Hippocampal formation (tissue), 2 donors: ENCODE results near the gene ADGRF3.
"Not testable (repeated sequence)": the region's sequence is repeated elsewhere in the genome, so short reads cannot be mapped to it uniquely, and the experiment has no call there.

Source experiments
- DNase-seq, 2 donors: peaks; one replicate each; lab custom pipeline; 2025; lab: John Stamatoyannopoulos, UW

Gene ADGRF3

DNA sequence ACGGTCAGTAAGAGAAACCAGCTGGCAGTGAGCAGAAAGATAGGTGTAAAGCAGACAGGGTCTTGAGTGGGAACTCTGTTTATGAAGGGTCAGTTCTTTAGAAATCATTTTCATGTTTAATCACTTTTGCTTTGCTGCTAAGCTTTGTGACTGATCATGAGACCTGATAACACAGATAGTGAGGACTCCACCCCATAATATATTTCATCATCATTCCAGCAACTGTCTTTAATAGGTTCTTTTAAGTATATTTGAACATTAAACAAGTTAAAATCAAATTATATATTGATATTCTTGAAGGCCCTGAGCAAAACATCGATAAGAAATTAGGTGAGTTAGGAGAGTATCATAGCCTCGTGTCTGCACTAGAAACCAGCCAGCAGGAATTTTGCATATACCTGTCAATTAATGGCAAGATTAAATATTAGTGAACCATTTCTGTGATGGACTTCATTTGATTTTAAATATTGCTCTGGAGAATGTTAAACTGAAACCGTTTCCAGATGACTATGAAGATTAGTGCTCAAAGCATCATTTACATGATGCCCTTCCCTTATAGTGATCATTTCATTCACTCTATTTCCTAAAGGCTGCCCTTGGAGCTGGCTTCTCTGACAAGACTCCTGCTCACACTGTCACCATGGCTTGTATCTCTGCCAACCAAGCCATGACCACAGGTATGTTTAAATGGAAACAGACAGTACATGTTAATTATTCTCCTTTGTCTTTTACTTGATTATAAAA, 69.9 kb downstream of the ADGRF3 start:
- DNase-seq = no peak

DNA sequence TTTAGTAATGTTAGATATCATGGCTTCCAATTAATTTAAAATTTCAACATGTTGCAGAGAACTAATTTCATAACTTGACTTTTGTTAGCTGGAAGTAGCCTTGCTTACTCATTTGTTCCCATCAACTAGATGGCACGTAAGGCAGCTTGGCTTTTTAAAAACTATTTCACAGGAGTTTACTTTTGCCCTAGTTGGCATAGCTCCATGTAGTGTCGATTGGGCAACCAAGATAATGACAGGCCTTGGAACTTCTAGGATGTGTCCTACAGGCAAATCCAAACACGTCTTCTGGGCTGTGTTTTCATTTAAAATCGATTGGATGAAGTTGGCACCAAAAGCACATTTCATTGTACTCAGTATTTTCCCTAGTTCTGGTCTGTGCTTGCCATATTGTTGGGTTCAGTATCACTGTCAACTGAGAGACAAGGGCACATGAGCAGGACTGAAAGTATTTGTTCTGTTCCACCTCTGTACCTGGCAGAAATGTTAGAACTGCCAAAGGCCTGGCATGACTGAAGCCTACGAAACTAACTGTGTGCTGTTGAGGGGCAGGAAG, 72.5 kb downstream of the ADGRF3 start:
- peak in 1 of 2 donors; percentile 11 for DNase-seq

DNA sequence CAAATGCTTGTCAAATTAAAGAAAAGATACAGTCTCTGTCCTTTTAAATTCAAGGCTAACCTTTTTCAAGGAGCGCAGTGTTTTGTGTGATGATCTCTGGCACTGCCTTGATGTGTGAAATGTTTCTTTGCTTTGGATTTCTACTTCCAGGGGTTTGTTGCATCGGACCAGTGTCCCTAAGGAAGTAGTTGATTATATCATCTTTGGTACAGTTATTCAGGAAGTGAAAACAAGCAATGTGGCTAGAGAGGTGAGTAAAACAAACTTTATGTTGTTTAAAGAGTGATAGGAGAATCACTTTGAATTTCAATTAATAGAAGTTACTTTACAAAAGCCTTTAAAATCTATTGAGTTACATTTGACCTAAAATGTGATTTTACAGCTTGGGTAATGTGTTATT, 73.1 kb downstream of the ADGRF3 start:
- DNase-seq = no peak

DNA sequence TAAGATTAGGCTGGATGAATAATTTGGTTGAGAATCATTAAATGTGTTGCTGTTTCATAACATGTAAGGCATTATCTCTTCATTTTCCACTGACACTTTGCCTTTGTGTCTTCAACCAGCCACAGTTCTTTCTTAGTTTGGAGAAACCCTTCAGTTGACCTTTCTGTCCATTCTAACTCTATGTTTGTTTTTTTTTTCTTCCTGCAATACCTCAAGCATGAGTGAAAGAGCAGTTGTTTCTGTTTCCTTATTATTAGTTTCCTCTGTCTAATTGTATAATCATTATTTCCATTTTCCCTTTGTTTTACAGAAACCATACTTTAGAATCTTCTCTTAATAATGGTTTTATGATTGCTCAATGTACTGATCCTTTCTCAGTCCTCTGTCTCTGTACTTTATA, 76.2 kb downstream of the ADGRF3 start:
- DNase-seq = no peak

DNA sequence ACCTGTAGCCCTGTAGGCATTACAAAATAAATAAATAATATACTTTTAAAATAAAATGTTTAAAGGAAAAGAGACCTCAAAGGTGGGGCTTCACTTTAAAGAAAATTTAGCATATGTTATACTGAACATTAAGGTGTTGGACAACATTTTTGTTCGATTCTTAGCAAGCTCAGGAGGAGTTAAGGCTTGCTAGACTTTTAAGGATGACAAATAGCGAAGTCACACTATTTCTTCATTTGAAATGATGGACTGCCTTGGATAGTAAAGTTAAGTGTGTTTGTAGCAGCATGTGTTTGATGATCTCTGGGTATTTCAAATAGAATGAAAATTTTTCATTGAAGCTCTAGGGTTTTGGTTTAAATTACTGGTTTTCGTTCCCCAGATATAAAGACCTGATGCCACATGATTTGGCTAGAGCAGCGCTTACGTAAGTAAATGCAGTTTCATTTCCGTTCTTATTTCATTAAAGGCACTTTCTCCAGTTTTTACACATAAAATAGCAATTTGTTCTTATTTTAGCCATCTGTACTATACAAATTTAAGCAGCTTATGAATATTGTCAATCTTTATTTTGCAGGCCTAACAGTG, 76.9 kb downstream of the ADGRF3 start:
- no peak for DNase-seq

DNA sequence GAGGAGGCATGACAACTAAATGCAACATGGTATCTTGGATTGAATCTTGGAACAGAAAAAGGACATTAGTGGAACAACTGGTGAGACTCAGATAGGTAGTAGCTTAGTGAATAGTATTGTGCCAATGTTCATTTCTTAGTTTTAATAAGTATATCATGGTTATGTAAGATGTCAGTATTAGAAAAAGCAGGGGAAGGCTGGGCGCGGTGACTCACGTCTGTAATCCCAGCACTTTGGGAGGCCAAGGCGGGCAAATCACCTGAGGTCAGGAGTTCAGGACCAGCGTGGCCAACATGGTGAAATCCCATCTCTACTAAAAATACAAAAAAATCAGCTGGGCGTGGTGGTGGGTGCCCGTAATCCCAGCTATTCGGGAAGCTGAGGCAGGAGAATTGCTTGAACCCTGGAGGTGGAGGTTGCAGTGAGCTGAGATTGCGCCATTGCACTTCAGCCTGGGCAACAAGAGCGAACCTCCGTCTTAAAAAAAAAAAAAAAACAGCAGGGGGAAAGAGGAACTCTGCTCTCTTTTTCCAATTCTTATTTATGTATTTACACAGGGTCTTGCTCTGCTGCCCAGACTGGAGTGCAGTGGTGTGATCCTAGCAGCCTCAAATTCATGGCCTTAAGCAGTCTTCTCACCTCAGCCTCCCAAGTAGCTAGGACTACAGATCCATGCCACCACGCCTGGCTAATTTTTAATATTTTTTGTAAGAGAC, 77.8 kb downstream of the ADGRF3 start:
- DNase-seq = not testable (repeated sequence)

DNA sequence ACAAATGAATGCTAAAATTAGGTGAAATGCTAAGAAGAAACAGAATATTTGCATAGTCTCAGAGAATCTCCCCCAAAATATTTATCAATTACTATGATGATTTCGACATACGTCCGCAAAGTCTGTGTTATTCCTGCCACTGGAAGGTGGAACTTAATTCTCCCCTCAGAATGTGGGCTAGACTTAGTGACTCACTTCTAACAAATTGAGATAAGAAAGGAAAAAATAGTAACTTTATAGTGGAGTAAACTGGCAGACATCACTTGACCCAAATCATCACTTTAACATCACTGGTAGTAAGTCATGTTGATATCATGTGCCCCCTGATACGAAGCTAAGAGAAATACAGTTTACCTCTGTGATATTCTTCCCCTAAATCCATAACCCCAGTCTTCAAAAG, 78.4 kb downstream of the ADGRF3 start:
- no peak for DNase-seq

DNA sequence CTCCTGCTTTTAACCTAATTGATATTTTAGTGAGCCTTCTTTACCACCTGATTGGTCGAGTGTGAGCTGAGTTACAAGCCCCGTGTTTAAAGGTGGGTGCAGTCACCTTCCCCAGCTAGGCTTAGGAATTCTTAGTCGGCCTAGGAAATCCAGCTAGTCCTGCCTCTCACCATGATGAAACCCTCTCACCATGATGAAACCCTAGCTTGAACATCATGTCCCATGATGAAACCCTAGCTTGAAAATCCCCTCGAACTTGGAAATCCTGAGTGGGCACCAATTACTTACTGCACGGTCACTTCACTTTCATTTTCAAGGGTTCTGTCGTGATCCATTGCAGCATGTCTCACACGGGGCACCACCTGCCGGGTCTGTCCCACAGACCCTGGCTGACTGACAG, 87.8 kb downstream of the ADGRF3 start:
- DNase-seq = not testable (repeated sequence)
